ENCODE measurements around the gene GRPEL1.
"Not testable (repeated sequence)": the region's sequence is repeated elsewhere in the genome, so short reads cannot be mapped to it uniquely, and the experiment has no call there.

GRPEL1 gene

DNA sequence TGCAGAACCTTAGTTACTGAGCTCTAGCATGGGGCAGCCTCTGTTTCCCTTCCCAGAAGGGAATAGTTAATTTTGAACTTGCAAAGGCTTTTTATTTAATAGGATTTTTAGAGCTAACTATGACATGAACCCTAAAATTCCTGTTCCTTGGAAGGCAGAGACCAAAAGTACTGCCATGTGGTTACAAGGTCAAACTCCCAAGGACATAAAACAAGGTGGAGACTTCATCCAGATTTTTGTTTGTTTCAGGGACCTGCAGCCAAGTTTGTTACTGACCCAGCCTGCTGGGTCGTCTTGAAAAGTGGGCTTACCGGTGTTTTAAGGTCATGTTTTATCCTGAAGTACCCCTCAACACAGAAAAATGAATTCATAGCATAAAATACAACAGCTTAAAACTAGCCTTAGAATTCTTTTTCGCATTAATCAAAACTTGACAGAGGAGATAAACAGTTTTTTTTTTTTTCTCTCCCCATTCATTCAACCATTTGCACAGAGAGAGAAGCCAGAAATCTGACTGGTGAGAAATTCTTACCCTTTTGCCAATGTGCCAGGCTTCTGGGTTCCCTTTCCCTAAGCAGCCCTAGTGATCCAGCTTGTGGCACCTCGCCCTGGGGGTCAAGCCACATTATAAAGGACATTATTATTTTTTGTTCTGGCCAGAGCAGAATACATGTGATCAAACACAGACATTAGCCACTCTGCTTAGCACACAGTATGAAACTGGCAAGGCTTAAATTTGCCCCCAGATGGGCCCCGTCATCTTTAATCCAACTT lies 21.5 kb upstream of the GRPEL1 start:
- DNase-seq, result no peak

DNA sequence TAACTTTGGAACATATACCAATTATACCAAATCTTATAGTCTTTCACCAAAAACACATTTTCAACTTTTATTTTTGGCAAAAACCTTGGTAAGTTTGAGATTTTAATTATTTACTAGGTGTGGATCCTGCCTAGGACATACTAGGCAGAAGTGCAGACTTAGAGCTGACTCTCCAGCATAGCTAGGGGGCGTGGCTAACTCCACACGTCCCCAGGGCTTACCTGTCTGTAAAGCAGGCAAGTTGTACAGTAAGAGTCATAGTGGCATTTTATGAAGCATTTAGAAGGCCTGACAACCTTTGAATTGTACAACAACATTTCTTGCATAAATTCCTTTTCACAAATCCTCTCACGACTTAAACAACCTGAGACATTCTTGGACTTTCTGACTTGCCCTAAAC lies 19.2 kb upstream of the GRPEL1 start:
- DNase-seq, result no peak

DNA sequence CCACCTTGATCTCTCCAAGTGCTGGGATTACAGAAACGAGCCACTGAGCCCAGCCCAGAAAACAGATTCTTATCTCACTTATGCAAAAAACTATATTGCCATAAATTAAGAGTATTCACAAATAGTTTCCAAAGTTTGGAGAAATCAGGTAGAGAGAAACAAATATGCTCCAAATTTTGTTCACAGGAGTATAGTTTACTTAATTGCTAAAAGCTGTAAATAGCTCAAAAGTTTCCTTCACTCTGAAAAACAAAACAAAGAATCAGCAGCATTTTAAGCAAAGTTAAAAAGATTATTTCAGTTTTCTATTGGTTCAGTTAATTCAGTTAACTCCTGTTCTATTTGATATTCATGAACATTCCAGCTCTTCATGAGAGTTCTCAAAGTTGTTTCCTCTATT lies 18.5 kb upstream of the GRPEL1 start:
- DNase-seq, result no peak

DNA sequence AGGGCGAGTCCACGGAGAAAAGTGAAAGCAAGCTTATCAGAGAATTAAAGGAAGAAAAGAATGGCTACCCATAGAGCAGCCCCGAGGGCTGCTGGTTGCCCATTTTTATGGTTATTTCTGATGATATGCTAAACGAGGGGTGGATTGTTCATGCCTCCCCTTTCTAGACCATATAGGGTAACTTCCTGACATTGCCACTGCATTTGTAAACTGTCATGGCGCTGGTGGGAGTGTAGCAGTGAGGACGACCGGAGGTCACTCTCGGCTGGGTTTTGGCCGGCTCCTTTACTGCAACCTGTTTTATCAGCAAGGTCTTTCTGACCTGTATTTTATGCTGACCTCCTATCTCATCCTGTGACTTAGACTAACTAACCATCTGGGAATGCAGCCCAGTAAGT lies 16.7 kb upstream of the GRPEL1 start:
- not testable (repeated sequence) for DNase-seq

DNA sequence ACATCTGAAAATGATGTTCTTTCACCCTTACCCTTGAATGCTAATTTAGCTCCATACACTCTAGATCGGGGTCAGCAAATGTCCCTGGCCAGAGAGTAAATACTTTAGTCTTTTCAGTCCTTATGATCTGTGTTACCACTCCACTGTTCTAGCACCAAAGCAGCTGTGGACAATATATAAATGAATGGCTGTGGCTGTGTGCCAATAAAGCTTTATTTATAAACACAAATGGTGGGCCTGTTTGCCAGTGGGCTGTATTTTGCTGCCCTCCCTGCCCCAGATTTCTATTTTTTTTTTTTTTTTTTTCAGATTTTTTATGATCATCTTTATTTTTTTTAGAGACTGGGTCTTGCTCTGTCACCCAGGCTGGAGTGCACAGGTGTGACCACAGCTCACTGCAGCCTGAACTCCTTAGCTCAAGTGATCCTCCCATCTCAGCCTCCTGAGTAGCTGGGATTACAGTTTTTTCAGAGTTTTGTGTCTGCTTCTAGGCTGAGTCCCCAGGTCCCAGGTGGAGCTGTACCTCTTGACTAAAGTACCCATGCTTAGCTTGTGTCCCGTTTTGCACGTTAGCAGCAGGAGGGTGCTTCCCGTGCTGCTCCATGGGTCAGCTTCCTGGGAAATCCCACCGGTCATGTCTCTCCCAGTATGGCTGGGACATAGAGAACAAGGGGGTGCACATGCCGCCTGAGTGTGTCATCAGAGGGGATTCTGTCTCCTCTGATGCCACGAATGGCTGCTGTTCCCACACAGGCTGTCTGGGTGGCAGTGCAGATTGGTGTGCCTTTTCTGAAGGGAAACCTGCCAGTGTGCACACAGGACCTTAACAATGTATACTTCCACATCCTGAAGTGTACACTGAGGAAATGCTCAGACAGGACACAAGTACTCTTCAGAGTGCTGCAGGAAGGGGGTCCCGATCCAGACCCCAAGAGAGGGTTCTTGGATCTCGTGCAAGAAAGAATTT lies 16.0 kb upstream of the GRPEL1 start:
- DNase-seq, result no peak

DNA sequence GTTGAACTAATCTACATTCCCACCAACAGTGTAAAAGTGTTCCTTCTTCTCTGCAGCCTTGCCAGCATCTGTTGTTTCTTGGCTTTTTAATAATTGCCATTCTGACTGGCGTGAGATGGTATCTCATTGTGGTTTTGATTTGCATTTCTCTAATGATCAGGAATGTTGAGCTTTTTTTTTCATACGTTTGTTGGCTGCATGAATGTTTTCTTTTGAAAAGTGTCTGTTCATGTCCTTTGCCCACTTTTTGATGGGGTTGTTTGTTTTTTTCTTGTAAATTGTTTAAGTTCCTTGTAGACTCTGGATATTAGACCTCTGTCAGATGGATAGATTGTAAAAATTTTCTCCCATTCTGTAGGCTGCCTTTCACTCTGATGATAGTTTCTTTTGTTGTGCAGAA lies 12.0 kb upstream of the GRPEL1 start:
- not testable (repeated sequence) for DNase-seq

DNA sequence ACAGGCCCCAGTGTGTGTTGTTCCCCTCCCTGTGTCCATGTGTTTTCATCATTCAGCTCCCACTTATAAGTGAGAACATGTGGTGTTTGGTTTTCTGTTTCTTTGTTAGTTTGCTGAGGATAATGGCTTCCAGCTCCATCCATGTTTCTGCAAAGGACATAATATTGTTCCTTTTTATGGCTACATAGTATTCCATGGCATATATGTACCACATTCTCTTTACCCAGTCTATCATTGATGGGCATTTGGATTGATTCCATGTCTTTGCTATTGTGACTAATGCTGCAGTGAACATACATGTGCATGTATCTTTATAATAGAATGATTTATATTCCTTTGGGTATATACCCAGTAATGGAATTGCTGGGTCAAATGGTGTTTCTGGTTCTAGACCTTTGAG lies 11.6 kb upstream of the GRPEL1 start:
- DNase-seq, result not testable (repeated sequence)

DNA sequence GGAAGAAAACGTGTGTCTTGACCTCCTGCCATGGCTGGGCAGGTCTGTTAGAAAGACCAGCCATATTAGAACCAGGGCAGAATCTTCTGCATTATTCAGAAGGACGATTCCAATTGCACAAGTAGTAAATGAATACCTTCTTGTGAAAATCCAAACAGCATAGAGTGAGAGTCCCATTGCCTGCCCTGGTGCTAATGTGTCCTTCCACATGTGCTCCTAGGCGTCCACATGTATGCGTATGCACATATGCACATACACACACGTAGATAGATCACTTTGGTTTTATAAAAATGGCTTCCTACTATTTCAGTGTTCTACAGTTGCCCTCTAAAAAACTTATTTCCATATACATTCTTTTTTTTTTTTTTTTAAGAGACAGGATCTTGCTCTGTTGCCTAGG lies 10.2 kb upstream of the GRPEL1 start:
- no peak for DNase-seq

DNA sequence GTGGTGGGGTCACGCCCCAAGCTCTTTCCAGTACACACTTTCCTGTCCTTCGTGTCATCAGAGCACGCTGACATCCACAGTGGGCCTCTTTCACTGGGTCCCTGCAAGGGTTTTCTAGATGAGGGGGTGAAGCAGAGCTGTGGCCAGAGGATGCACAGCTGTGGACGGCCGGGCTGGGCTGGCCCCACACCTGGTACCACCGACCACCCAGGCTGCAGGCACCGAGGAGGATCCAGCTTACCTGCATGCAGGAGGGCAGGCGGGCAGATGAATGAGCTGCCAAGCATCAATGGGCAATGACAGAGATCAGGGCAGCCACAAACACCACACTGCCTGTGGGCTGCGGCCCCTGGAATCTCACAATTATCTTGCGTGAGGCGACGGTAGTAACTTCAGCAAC lies 9.5 kb upstream of the GRPEL1 start:
- DNase-seq, result no peak

DNA sequence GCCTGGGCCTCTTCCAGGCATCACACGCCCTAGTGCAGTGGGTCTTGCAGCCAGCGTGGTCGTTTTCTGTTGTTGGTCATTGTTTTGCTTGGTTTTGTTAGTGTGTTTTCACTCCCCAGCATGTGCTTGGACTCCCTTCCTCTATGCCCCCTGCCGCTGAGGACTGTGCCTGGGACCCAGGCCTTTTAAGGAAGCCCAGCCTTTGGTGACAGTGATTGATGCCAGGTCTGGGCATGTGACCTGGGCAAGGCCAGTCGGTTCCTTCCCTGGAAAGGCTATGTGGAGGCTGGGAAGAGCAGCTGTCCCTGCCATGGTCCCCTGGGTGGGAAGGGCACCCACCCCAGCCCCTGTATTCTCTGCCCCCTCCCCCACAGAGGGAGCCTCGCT lies 8.8 kb upstream of the GRPEL1 start:
- DNase-seq, result no peak

DNA sequence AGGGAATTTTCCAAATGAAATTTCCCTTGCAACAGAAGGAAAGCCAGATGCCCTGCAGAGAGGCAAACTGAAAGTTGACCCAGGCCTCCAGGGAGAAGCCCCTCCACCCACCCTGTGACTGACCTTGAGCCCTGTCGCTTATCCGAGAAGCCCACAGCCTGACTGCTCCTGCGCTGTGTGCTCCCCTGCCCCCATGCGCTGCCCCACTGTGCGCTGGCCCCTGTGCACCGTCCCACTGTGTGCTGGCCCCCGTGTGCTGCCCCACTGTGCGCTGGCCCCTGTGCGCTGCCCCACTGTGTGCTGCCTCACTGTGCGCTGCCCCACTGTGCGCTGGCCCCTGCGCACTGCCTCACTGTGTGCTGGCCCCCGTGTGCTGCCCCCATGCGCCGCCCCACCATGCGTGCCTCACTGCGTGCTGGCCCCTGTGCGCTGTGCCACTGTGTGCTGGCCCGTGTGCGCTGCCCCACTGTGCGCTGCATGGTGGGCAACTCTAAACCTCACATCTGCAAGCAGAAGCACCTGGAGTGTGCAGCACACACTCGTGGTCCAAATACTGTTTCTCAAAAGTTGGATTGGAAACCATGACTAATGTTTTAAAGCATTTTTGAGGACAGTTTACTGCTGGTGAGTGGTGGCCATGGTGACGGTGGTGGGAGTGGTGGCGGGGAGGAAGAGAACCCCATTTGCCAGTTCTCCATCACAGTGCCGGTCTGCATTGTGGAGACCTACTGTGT lies 8.3 kb upstream of the GRPEL1 start:
- no peak for DNase-seq

DNA sequence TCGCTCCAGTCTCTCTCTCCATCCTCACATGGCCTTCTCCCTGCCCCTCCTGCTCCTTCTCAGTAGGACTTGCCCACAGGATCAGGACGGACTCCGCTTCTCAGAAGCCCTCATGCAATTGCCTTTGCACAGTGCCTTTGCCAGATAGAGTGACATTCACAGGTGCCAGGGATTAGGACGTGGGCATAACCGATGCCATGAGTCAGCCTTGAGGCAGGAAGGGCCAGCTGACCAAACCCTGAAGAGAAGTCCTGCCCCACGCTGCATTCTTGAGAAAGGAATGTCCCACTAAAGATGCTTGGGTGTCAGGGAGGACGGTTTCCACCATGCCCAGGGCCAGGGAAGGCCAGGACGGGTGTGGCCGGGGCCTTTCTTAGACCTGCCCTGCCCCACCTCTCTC lies 6.6 kb upstream of the GRPEL1 start:
- no peak for DNase-seq

DNA sequence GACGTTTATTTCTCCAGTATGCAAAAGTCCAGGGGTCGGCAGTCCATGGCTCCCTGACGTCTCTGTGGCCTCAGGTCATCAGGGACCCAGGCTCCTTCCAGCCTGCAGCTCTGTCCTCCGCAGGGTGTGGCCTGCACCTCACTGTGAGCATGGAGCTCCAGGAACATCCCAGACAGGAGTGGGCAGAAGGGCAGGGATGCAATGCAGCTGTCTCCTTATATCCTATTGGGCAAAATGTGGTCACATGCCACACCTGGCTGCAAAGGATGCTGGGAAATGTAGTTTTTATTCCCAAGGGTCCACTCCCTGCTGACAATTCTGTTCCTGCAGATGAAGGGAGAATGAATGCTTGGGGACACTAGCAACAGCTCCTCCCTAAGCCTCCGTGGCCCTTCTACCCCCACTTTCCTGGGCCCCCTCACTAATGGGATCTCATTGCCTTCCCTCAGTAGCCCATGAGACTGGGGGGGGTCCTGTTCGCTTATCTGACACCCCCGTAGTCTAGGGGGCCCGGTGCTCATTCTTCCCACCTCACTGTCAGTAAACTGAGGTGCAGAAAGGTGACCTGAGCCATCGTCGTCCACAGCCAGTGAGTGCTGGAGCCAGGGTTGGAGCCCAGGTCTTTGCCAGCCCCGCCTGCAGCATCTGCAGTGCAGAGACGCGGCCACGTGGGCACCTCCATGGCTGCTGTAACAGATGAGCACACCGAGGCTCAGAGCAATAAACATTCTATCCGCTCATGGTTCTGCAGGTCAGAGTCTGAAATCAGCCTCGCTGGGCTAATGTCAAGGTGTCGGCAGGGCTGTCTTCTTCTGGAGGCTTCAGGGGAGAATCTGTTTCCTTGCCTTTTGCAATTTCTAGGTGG lies 5.9 kb upstream of the GRPEL1 start:
- no peak for DNase-seq

DNA sequence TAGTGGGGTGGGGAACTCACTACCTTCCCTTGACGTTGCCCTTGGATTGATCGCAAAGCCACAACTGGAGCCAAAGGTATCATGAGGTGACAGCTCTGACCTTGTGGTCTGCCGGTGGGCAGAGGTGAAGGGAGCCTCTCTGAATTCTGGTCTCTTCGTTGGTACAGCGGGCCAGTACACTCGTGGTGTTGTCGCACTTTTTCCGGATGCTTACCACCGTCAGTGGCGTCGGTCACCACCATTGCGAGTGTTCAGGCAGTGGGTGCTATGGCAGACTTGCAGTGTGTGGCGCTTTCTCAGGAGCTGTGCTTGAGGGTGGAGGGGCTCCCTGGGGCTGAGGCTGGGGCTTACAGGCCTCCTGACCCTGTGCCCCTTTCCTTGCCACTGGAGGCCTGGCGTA lies 5.2 kb upstream of the GRPEL1 start:
- DNase-seq, result no peak

DNA sequence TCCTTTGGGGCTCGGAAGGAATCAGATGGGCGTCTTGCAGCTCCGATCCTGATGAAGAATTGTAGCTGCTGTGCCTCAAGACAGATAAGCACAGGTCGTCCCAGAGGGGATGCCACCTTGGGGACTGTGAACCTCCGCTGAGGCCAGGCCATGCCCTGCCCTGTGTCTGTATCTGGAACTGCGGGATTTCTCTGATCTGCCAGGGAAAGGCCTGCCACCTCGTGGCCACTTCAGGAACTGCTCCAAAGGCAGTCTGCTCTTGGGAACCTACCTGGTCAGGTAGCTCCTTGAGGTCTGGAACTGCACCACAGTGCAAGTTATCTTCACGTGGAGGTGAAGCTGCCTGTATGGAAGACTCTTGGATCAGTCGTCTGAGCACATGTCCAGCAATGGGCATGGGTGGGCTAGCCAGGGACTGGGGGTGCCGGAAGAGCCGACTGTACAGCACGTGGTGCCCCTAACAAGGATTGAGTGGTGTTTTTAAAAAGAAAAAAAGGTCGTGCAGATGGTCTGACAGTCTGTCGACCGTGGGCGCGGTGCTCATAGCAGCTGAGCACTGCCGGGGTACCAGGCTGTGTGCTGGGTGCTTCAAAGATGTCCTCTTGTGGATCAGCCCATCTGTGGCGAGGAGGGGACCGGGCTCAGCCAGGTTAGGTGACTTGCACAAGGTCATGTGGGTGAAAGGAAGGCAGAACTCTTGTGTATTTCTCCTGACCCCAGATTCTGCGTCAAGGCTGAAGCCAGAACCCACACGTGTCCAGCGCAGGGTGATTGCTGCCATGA lies 3.1 kb upstream of the GRPEL1 start:
- DNase-seq, result peak; percentile 43

DNA sequence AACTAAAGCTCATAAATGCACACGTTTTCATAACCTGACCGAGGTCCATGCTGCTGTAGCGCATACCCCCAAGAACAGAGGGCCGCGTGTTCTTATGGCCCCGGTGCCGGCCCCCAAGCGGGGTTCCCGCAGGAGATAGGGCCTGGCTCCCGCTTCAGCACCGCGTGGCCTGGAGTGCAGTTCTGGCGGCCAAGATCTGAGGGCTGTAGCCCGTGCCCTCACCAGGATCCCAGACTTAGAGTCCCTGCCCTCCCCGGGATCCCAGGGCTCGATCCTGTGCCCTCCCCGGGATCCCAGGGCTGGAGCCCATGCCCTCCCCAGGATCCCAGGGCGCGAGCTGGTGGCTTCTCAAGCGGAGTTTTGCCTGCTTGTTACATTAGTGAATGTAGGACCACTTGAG lies 1.0 kb upstream of the GRPEL1 start:
- no peak for DNase-seq

DNA sequence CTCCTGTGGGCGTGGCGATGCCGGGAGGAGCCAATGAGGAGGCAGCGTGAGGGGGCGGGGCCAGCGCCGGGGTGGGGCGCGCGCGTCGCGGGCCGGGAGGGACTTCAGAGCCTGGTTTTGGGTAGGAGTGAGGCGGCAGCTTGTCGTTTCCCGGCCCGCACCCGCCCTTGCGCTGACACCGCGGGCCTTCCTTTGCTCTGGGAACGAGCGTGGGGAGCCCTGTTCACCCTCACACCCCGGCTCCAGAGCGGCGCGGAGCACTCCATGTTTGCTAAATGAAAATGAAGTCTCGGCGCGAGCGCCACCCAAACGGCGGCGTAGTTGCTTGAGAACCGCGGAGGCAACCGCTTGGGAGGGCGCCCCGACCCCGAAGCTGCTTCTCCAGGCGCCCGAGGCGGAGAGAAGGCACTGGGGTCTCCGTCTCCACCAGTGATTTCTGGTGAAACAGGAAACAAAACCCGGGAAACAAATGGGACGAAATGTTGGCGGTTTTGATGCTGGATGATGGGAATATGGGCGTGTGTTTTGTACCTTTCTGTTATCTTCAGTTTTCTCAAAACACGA lies 497 bp upstream of the GRPEL1 start:
- DNase-seq, result no peak

DNA sequence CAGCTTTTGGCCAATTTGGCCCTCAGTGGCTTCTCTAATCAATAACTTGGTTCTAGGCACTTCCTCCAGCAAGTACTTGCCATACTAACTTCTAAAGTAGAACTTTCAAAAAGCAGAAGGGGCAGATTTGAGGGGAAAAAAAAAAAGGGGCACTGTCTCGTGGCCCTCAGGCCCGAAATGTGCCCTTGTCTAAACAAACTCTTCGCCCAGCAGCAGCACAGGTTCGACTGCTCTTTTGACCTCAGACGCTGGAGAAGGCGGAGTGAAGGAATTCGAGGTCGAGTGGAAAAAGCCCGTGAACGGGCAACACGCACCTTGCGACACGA lies 775 bp downstream of the GRPEL1 start:
- no peak for DNase-seq

DNA sequence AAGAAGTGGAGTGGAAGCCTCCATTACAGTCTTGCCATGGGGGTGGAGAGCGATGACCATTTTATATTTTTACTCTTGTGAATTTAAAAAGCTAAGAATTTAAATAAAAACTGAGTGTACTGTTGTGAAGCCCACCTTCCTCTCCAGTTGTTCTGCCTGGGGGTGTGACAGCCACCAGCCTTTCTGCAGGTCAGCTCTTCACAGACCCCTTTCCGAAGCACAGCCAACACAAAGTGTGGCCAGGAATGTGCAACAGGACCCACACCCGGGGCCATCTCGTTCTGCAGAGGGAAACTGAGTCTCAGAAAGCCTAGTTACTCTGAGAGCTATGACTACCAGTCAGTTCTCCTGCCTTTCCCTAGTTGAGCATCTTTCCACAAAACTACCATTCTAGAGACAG lies 1.4 kb downstream of the GRPEL1 start:
- DNase-seq, result no peak

DNA sequence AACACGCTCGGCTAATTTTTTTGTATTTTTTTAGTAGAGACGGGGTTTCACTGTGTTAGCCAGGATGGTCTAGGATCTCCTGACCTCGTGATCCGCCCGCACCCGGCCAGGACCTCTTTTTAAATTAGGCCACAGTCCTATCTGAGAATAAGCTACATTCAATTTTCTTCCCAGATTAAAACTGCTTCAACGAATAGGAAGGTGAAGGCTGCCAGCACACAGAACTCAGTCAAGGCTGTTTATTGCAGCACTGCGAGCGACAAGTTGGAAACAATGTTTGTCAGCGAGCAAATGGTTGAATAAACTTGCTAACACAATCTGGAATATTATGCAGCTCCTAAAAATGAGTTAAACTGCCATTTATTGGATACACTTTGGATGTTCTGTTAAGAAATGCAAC lies 1.9 kb downstream of the GRPEL1 start:
- DNase-seq, result no peak

DNA sequence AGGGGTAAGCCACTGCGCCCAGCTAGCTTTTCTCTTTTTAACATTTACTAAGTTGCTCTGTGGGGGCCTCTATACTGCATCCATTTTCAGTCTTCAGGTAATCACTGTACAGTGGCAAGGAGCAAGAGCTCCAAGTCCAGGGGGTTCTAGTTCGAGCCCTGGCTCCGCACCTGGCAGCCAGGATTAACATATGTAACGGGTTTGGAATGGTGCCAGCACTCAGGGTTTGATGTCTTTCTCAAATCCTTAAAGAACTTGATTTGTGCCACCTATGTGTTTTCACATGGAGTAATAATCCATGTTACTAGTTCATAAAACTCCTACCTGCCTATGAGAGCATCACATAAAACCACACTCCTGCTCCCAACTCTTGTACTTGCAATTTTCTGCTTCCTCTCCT lies 4.5 kb downstream of the GRPEL1 start:
- DNase-seq, result no peak

DNA sequence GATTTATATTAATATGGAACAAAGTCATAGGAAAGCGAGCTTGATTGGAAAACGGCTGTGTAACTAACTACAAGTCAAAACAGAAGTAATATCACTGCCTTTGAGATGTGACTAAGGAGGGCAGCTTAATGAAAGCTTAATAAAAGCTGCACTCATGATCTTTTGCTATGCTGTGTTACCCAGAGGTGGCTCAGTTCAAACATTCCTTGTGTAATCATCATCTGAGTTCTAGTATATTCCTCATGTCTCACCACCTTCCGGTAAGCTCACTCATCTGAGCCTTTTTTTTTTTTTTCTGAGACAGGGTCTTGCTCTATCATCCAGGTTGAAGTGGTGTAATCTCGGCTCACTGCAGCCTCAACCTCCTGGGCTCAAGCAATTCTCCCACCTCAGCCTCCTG lies 5.0 kb downstream of the GRPEL1 start:
- no peak for DNase-seq
